Parathyroid adenoma (tissue), 2 donors: Measurements from ENCODE around the gene NELFA.

ENCODE experiments used
- H2AFZ ChIP-seq: fragments of 300-600 bp; sonication (generic); one replicate; pipeline ENCODE4 v1.7.0; 2017; ENCODE audit warnings: antibody characterized with exemption, mild to moderate bottlenecking
- H3K27ac ChIP-seq: fragments of 300-600 bp; sonication (generic); one replicate; pipeline ENCODE4 v1.7.0; 2017
- H3K27me3 ChIP-seq: fragments of 300-600 bp; sonication (generic); one replicate; pipeline ENCODE4 v1.7.0; 2017; ENCODE audit warnings: low read length; ENCODE audit not compliant: control insufficient read depth, insufficient read depth
- H3K36me3 ChIP-seq: fragments of 300-600 bp; sonication (generic); one replicate; pipeline ENCODE4 v1.7.0; 2017; ENCODE audit warnings: low read length; ENCODE audit not compliant: control insufficient read depth, insufficient read depth
- H3K4me1 ChIP-seq: fragments of 300-600 bp; sonication (generic); one replicate; pipeline ENCODE4 v1.7.0; 2017; ENCODE audit warnings: control low read depth
- H3K4me2 ChIP-seq: fragments of 300-600 bp; sonication (generic); one replicate; pipeline ENCODE4 v1.7.0; 2017; ENCODE audit warnings: low read length
- H3K4me3 ChIP-seq: fragments of 300-600 bp; sonication (generic); one replicate; pipeline ENCODE4 v1.7.0; 2017; ENCODE audit warnings: low read depth, low read length
- H3K79me2 ChIP-seq: fragments of 300-600 bp; sonication (generic); one replicate; pipeline ENCODE4 v1.7.0; 2017; ENCODE audit warnings: control low read depth
- H3K9ac ChIP-seq: fragments of 300-600 bp; sonication (generic); one replicate; pipeline ENCODE4 v1.7.0; 2017; ENCODE audit warnings: mild to moderate bottlenecking
- H3K9me3 ChIP-seq: fragments of 300-600 bp; sonication (generic); one replicate; pipeline ENCODE4 v1.7.0; 2017; ENCODE audit warnings: low read length; ENCODE audit not compliant: control insufficient read depth
- CTCF ChIP-seq: fragments of 300-600 bp; sonication (generic); IDR thresholded peaks from one replicate; pipeline ENCODE4 v1.7.0; 2017; ENCODE audit warnings: antibody characterized with exemption, mild to moderate bottlenecking
- donor health status: primary hyperparathyroidism.

Gene NELFA

GRCh38 chr4:1952719-1953118, 56.1 kb downstream of the NELFA start:
- Histone ChIP-seq H3K9ac (no peak overlapping the region), H3K36me3 (no peaks in the 10 kb centered on the region), H3K27ac (no peak overlapping the region), H3K4me3 (no peak overlapping the region), H3K4me2 (no peak overlapping the region), H3K4me1 (no peaks in the 10 kb centered on the region), H2AFZ (no peak overlapping the region), H3K79me2 (no peaks in the 10 kb centered on the region), H3K9me3 (no peaks in the 10 kb centered on the region), H3K27me3 (no peaks in the 10 kb centered on the region)
- TF ChIP-seq CTCF = no peak

GRCh38 chr4:1952058-1952700, 56.6 kb downstream of the NELFA start:
- H3K9me3 ChIP-seq = no peaks in the 10 kb centered on the region
- no peaks in the 10 kb centered on the region for H3K79me2 ChIP-seq
- H3K9ac ChIP-seq = no peak overlapping the region
- no peak for TF ChIP-seq CTCF
- no peaks in the 10 kb centered on the region for H3K27me3 ChIP-seq
- H3K36me3 ChIP-seq = no peaks in the 10 kb centered on the region
- no peaks in the 10 kb centered on the region for H3K4me1 ChIP-seq
- H3K27ac ChIP-seq = no peak overlapping the region
- no peak overlapping the region for H3K4me2 ChIP-seq
- H3K4me3 ChIP-seq = no peak overlapping the region
- no peak overlapping the region for H2AFZ ChIP-seq

- Histone ChIP-seq H3K9me3 (no peaks in the 10 kb centered on the region), H3K4me1 (no peaks in the 10 kb centered on the region), H3K27ac (no peak overlapping the region), H3K9ac (no peak overlapping the region), H3K4me2 (no peak overlapping the region), H3K4me3 (no peak overlapping the region), H3K27me3 (no peaks in the 10 kb centered on the region), H3K79me2 (no peaks in the 10 kb centered on the region), H2AFZ (no peak overlapping the region), H3K36me3 (no peaks in the 10 kb centered on the region)
- no peak for TF ChIP-seq CTCF
These were observed 58.4 kb downstream of the NELFA start for GRCh38 chr4:1950369-1950768.

GRCh38 chr4:1948892-1949436, 59.8 kb downstream of the NELFA start:
- H3K4me3 ChIP-seq = no peak overlapping the region
- H3K4me2 ChIP-seq = no peak overlapping the region

More at GRCh38 chr4:1948892-1949436, 59.8 kb downstream of the NELFA start:
- Histone ChIP-seq H3K27me3 (no peaks in the 10 kb centered on the region), H3K79me2 (no peaks in the 10 kb centered on the region), H3K9me3 (no peaks in the 10 kb centered on the region), H2AFZ (no peak overlapping the region), H3K36me3 (no peaks in the 10 kb centered on the region), H3K9ac (no peak overlapping the region), H3K27ac (no peak overlapping the region), H3K4me1 (no peaks in the 10 kb centered on the region)
- TF ChIP-seq CTCF = no peak
